ENCODE measurements around the gene DIPK2A.

Gene DIPK2A

GRCh38 chr3:143974271-143975238 lies 2.9 kb downstream of the DIPK2A start:
- FAIRE-seq = no peak

DNA sequence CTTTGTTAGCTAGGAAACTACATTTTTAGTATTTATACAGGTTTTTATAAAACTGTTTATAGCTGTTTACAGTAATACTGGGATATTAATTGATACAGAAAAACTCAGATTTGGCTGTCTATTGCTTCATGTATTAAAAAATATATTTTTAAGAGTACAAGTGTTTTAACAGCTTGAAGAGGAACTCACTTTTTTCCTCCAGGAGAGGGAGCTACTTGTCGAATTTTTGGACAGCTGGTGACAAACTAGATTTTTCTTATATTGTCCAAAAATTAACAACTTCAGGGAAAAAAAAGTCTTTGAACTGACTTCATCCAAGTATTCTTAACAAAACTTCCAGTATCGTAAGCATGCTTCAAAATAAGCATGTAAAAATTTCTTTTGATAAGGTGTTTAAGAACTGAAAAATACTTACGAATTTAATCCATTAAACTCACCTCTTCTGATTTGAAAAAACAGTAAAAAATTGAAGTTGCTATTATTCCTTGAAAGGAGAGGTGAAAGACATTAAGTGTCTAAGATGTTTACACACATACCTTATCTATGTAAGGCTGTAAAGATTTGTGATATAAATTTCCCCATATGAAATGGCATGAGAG lies 4.0 kb downstream of the DIPK2A start:
- FAIRE-seq = no peak

GRCh38 chr3:143977341-143978262 lies 6.0 kb downstream of the DIPK2A start:
- no peak for FAIRE-seq

DNA sequence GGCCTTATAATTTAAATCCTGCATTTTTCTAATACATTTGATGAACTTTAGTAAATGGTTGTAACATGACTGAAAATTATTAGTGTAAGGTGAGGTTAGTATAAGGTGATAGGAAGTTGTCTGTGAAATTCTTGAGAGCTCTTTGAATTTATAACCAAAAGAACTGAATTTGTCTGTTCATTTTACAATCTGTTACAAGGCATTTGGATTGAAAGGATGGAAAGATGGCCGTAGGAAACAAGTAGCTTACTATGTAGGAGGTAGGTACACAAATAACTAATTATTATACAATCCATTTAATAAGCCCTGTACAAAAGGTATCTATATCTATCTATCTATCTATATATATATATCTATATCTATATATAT lies 6.6 kb downstream of the DIPK2A start:
- no peak for FAIRE-seq

- no peak for FAIRE-seq
Measured at GRCh38 chr3:143979041-143979440, 7.4 kb downstream of the DIPK2A start.

DNA sequence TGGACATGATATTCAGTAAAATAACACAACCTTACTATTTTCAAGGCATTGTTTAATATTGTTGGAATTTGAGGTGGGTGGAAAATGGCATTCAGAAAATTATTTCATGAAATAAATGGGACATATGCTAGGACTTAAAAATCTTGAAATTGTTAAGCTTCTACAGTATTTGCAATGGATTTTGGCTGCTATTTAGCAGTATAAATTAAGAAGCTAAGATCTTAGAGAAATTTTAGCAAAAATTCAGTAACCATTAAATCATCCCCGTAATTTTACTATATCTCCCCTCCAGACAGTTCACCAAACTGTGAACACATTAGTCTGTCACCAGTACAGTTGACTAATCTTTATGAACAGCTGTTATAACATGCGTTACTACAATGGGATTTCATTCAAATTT lies 8.2 kb downstream of the DIPK2A start:
- FAIRE-seq = no peak

DNA sequence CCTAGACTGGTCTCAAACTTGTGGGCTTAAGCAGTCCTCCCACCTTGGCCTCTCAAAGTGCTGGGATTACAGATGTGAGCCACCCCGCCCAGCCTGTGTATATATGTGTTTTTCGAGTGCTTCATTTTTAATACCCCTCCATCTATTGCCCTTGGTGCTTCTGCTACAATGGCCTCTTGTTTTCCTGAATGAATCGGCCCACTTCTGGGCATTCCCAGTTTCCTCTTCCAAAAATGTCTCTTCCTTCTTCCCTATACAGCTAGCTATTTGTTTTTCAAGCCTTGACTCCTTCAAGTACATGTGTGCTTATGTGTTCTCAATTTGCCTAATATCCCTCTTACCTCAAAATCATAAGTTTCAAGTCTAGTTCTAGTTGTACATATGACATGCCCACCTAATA lies 16.7 kb downstream of the DIPK2A start:
- FAIRE-seq = no peak

DNA sequence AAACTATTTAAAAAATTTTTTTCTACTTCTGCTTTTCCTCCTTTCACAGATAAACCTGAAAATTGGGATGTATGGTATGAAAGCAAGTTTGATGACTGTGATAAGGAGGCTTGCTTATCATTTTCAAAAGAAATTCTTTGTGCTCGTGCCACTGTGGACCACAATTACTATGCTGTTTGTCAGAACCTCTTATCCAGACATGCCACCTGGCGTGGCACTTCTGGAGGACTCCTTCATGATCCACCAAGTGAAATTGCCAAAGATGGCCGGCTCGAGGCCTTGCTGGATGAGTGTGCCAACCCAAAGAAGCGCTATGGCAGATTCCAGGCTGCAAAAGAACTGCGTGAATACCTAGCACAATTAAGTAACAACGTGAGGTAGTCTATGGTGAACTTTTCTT lies 17.8 kb downstream of the DIPK2A start:
- FAIRE-seq = no peak

GRCh38 chr3:143991713-143992112 lies 20.1 kb downstream of the DIPK2A start:
- FAIRE-seq = no peak

- no peak for FAIRE-seq
Measured at GRCh38 chr3:143998266-143998665, 26.6 kb downstream of the DIPK2A start.

DNA sequence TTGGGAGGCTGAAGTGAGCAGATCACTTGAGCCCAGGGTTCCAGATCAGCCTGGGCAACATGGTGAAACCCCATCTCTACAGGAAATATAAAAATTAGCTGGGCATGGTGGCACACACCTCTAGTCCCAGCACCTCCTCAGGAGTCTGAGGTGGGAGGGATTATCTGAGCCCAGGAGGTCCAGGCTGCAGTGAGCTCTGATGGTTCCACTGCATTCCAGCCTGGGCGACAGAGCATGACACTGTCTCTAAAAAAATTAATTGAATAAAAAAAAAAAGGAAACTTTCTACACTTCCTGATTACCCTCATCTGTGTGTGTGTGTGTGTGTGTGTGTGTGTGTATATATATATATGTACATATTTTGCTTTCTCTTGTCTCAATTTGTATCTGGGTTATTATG lies 31.4 kb downstream of the DIPK2A start:
- FAIRE-seq = no peak

DNA sequence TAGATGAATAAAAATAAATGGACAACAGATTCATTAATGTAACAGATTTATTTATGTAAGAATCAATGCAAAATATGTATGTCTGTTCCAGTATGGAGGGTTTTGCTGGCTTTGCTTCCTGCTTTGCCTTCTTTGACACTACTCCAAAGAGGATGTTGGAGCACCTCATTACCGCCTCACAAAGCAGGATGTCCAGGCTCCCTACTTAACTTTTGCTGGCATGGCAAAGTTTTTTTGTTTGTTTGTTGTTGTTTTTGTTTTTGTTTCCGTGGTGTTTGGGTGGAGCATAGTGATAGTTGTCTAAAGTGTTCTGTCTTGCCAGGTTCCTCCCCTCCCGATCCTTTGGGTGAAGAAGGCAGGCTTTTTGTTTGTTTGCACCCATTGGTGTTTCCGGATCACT lies 38.7 kb downstream of the DIPK2A start:
- no peak for FAIRE-seq

GRCh38 chr3:144011251-144011799 lies 39.7 kb downstream of the DIPK2A start:
- FAIRE-seq = no peak

DNA sequence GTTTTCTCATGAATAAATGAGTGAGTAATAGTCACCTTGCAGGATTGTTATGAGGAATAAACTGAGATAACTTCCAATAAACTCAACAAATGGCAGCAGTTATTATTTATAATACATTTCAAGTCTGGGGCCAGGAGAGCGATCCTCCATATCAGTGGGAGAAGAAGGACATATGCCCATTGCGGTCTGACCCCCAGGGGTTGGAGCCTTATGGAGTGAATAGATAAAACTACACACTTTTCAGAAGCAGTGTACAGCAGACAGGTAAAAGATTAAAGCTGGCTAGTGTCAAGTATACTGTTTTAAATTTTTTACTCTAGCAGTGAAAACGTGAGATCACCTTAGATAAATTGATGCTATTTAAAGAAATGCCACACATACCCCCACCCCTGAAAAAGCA lies 43.5 kb downstream of the DIPK2A start:
- no peak for FAIRE-seq

DNA sequence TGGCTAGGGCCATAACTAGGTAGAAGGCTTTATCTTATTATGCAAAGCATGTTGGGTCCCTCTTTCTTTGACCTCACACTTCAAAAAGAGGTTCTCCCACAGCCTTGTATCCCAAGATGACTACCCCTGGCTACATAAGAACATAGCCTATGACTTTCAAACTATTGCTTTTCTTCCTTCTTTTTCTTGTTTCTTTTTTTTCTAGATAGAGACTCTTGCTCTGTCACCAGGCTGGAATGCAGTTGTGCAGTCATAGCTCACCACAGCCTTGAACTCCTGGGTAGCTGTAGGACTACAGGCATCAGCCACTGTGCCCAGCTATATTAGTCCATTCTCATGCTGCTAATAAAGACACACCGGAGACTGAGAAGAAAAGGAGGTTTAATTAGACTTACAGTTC lies 47.2 kb downstream of the DIPK2A start:
- FAIRE-seq = no peak

All from colon (tissue), 2 donors.